Loucy (cell line): ENCODE results near the gene CIDEB.

Experiments used
- CTCF ChIP-seq: fragments of 200-600 bp; sonication (generic); conservative IDR thresholded peaks from 2 replicates; pipeline ENCODE4 v1.5.1; 2014; ENCODE audit warnings: mild to moderate bottlenecking, antibody characterized with exemption, low read length
- EZH2phosphoT487 ChIP-seq: fragments of 200-600 bp; IDR thresholded peaks from 2 replicates; pipeline ENCODE4 v1.6.1; 2018; ENCODE audit warnings: antibody characterized with exemption, mild to moderate bottlenecking, moderate library complexity, borderline replicate concordance

DNA sequence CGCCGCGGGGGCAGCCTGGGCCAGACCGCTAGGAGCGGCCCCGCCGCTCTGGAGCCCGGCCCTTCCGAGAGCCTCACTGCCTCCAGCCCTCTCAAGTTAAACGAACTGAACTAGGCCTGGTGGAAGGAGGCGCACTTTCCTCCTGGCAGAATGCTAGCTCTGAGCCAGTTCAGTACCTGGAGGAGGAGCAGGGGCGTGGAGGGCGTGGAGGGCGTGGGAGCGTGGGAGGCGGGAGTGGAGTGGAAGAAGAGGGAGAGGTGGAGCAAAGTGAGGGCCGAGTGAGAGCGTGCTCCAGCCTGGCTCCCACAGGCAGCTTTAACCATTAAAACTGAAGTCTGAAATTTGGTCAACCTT lies 8.8 kb upstream of the CIDEB start:
- TF ChIP-seq CTCF (no peak), EZH2phosphoT487 (no peak)
